Putamen (tissue), 1 donor: ENCODE results near the gene TMC6.
"Not testable (repeated sequence)": the region's sequence is repeated elsewhere in the genome, so short reads cannot be mapped to it uniquely, and the experiment has no call there.

ENCODE experiments used
- DNase-seq: peaks from one replicate; pipeline ENCODE4 v3.0.0-alpha.2; 2016; ENCODE audit warnings: low spot score

Gene TMC6

GRCh38 chr17:78110363-78111015 is 18.1 kb downstream of the TMC6 start:
- no peak for DNase-seq

DNA sequence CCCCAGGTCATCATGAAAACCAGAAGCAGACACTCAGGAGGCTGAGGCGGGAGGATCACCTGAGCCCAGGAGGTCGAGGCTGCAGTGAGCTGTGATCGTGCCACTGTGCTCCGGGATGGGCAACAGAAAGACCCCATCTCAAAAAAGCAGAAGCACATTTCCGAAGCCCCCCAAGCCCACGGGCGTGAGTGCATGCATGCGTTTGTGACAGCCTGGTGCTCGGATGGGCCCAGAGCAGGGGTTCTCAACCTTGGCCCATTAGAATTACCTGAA is 19.1 kb downstream of the TMC6 start:
- DNase-seq = no peak

GRCh38 chr17:78108726-78109488 is 19.6 kb downstream of the TMC6 start:
- no peak for DNase-seq

GRCh38 chr17:78107976-78108725 is 20.4 kb downstream of the TMC6 start:
- no peak for DNase-seq

DNA sequence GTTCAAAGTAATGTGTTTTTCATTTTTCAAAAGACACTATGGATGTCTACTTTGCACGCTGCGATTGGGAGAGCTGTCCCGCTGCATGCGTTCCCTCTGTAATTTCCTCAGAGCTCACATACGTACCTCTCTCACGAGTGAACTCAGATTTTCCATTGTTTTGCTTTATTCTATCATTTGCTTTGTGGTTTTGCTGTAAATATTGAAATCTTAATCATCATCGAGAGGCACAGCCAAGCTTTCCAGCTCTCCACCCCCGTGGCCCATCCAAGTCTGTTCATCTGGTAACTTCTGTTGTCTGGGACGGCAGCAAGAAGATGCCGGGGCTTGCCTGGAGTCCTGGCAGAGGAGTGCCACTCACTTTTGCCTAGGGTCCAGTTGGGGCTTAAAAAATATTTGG is 21.1 kb downstream of the TMC6 start:
- no peak for DNase-seq

DNA sequence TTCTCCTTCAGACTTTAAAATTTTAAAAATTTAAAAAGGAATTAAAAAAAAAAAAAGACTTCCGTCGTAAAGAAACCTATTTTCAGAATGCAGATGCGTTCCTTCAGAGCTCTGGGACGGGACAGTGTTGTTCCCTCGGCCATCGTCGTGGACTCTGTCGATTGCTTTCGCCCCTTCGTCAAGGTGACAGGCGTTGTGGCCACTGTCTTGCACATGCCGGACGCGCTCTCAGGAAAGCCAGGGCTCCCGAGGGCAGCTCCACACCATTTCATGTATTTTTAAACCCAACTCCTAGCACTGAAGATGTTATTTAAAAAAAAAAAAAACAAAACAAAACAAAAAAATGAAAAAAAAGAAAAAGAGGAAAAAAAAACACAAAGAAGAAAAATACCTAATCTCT is 22.3 kb downstream of the TMC6 start:
- no peak for DNase-seq

DNA sequence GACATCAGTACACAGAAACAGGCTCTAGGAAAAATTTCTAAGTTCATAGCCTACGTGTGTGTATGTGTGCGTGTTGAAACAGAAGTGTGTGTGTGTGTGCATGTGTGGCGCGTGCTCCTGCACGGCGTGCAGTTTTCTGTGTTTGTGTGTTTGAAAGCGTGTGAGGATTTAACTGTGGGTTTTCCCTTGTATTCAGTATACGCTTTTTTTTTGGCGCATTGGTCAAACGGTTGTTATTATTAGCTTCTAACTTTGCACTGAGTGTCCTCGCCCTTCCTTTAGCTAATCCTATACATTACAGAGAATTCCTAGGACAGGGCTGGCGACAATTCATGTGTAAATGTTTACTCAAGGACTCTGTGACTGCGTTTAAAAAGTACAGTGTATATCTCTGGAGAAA is 23.0 kb downstream of the TMC6 start:
- DNase-seq = no peak

DNA sequence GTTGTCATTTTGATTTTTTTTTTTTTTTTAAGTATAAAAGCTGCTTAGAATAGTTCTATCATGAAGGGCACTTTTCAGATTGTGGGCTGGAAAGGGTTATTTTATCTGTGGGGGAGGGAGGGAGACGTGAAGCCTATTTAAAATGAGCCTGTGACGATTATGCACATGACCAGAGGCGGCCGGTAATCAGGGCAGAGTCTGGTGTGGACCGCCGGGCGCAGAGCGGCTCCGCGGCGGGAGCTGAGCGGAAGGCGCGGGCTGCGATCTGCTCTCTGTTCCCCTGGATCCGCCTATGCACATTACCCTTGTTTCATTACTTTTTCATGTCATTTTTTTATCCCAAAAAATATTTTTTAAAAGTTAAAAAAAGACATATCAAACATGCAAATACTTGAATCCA is 23.5 kb downstream of the TMC6 start:
- DNase-seq = no peak

GRCh38 chr17:78104540-78104941 is 24.0 kb downstream of the TMC6 start:
- no peak for DNase-seq

GRCh38 chr17:78103311-78103710 is 25.2 kb downstream of the TMC6 start:
- DNase-seq = no peak

- DNase-seq = no peak
Measured at GRCh38 chr17:78101542-78101941, 27.0 kb downstream of the TMC6 start.

DNA sequence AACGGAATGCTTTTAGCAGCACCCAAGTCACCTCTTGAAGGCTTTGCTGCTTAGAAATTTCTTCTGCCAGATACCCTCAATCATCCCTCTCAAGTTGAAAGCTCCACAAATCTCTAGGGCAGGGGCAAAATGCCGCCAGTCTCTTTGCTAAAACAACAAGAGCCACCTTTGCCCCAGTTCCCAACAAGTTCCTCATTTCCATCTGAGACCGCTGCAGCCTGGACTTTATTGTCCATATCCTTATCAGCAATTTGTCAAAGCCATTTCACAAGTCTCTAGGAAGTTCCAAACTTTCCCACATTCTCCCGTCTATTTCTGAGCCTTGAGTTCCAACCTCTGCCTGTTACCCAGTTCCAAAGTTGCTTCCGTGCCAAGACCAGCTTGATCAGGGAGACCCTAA is 27.4 kb downstream of the TMC6 start:
- no peak for DNase-seq

DNA sequence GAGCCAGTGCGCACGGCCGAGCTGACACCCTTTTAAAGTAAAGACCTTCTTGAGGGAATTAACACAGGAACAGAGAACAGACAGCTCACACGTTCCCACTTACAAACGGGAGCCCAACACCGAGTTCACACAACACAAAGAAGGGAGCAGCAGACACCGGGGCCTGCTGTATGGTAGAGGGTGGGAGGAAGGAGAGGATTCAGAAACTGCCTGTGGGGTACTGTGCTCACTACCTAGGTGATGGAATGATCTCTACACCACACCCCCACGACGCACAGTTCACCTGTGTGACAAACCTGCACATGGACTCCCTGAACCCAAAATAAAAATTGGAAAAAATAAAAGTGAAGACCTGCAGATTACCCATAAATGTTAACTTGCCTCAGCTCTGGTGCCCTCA is 32.5 kb downstream of the TMC6 start:
- DNase-seq = no peak

- no peak for DNase-seq
Measured at GRCh38 chr17:78095035-78095434, 33.5 kb downstream of the TMC6 start.

DNA sequence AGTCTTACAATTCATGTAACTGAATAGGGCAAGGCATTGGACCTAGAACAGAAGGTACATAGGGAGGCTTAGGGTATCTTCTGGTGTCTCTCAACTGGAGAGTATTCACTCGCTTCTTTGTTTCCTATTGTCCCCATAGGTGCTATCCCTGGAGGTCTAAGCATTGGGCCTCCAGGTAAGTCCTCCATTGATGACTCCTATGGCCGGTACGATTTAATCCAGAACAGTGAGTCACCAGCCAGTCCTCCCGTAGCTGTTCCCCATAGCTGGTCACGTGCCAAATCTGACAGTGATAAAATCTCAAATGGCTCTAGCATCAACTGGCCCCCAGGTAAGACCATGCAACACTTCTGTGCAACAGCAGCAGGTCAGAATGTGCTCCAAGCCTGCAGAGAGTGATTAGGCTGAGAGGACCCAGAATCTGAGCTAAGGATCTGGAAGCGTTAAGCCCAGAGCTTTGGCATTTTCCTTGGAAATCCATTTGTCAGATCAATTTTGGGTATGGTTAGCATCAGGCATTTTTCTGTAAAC is 35.7 kb downstream of the TMC6 start:
- no peak for DNase-seq

DNA sequence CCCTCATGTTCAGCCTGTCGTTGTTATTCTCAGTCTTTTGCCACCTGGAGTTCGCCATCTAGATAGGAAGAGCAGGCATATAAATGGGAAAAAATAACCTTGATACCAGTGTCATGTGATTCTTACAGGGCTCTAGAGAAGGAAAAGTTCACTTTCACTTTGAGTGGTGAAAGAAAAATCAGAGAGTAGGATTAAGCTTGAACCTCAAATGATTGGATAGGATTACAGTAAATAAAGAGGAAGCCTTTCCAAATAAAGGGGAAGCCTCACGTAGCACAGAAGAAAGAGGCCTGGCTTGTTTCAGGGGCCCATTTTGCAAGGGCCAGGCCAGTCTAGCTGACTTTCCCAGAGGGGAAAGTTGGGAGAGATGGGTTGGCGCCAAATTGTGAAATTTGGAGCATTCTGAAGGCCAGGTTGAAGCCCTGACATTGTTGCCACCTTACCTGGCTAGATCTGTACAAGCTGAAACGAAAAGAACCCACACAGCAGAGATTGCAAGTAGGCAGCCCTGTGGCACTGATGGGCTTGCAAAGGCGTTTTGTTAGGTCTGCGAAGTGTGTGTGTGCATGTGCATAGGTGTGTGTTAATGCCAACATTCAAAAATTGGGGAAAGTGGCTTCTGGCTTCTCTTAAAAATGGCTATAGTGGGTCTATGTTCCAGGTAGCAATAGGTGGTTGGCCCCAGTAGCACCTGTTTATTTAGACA is 38.8 kb downstream of the TMC6 start:
- DNase-seq = no peak

DNA sequence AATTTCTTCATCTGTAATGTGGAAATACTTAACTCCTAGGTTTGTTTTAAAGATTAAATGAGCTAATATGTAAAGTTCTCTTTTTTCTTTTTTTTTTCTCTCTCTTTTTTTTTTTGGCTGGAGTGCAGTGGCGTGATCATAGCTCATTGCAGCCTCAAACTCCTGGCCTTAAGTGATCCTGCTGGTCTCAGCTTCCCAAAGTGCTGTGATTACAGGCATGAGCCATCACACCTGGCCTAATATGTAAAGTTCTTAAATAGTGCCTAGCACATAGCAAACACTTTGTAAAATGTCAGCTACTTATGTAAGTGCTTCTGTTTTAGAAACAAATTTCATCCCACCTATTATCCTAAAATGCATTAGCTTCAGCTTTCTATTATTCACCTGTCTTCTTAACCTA is 40.0 kb downstream of the TMC6 start:
- DNase-seq = no peak

- DNase-seq = no peak
Measured at GRCh38 chr17:78086740-78087139, 41.8 kb downstream of the TMC6 start.

DNA sequence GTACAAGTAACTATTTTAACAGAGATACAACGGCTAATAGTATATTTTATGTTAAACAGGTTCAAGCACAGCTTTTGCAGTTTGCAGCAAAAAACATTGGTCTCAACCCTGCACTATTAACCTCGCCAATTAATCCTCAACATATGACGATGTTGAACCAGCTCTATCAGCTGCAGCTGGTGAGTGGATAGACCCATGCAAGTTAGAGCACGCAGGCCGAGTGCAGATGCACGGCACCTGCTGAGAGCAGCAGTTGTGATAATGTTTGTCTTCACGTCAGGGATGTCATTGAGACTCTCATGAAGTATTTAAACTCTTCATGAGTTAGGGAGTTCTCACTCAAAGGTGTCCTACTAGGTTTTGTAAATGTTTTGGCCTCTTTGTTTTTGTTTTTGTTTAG is 45.6 kb downstream of the TMC6 start:
- no peak for DNase-seq

- DNase-seq = not testable (repeated sequence)
Measured at GRCh38 chr17:78082355-78082872, 46.1 kb downstream of the TMC6 start.

DNA sequence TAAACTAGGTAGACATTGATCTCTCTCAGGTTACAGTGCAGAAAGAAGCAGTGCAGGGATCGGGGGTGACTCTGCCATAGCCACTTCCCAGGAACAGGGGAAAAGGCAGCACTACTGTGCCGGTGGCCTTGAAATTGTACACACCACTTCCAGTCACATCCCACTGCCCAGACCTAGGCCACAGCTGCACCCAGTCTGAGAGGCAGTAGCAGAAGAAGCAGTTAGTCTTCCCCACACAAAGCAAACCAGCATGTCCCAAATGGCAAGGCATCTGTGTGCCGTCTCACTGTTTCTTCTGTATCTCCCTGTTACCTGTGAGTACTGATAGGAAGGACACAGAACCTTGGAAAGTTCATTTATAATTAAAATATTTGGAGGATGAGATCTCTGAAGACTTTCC is 47.0 kb downstream of the TMC6 start:
- DNase-seq = no peak

DNA sequence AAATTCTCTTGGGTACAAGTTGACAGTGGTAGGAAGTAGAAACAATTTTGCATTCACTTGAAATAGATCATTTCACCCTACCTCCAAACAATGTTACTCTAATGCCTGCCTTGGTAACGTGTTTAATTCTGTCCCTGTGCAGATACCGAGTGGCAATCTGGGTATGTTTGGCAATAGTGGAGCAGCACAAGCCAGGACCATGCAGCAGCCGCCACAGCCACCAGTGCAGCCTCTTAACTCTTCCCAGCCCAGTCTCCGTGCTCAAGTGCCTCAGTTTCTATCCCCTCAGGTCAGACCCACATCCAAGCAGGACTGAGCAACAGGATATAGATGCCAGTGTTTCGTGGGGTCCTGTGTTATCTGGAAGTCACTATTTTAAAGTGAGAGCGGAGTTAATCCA is 49.3 kb downstream of the TMC6 start:
- DNase-seq = no peak
